PC-9 (cell line): ENCODE measurements around the gene SCP2. TPM values are rescaled to one million over a fixed set of nuclear protein-coding genes. Genes with fewer than 3 reads are reported as not detected.
A peak's percentile ranks its signal among the peaks of the same experiment; 100 is the strongest.

ENCODE experiments used
- Bru-seq: library from RNA; stranded (reverse); fragments of 400-500 nt; gene quantifications from one replicate; lab custom pipeline; 2021; lab: Mats Ljungman, UMichigan
- BruChase-seq, 2 experiments: library from RNA; stranded (reverse); fragments of 400-500 nt; gene quantifications; one replicate each; lab custom pipeline; 2021; lab: Mats Ljungman, UMichigan
- BruUV-seq: library from RNA; stranded (reverse); fragments of 400-500 nt; replicated peaks from 2 replicates; lab custom pipeline; 2021; lab: Mats Ljungman, UMichigan
- CTCF ChIA-PET: fragments of 300-600 bp; sonication (Branson Sonifier 250); formaldehyde crosslinking; loops from one replicate; lab custom pipeline; 2022; ENCODE audit warnings: antibody characterized with exemption; lab: Charles Lee
- POLR2A ChIA-PET: fragments of 300-600 bp; sonication (Branson Sonifier 250); formaldehyde crosslinking; loops from one replicate; lab custom pipeline; 2022; ENCODE audit warnings: antibody characterized with exemption; ENCODE audit not compliant: unreplicated experiment; lab: Charles Lee
- DNase-seq, 2 experiments: peaks; one replicate each; pipeline versions ENCODE4 v3.0.0 to v3.0.0-alpha.2; 2015 to 2022; ENCODE audit warnings: mixed read lengths in 1 of 2
- H2AFZ ChIP-seq: fragments of 200-600 bp; sonication (generic); 2 replicates; pipeline ENCODE4 v1.8.1; 2017; ENCODE audit warnings: antibody characterized with exemption
- H3F3A ChIP-seq: fragments of 200-600 bp; sonication (generic); 2 replicates; pipeline ENCODE4 v1.8.1; 2017; ENCODE audit warnings: antibody characterized with exemption, mild to moderate bottlenecking, low read depth; ENCODE audit not compliant: insufficient read depth
- H3K27ac ChIP-seq: fragments of 200-600 bp; sonication (generic); 2 replicates; pipeline ENCODE4 v1.6.1; 2016; ENCODE audit warnings: mixed run types
- H3K27me3 ChIP-seq: fragments of 200-600 bp; sonication (generic); 2 replicates; pipeline ENCODE4 v1.6.1; 2016; ENCODE audit warnings: low read depth, mixed run types; ENCODE audit not compliant: insufficient read depth
- H3K36me3 ChIP-seq: fragments of 200-600 bp; sonication (generic); 2 replicates; pipeline ENCODE4 v1.6.1; 2016; ENCODE audit warnings: low read depth, mixed run types
- H3K4me1 ChIP-seq: fragments of 200-600 bp; sonication (generic); replicated peaks from 2 replicates; pipeline ENCODE4 v1.6.1; 2016; ENCODE audit warnings: mixed run types; ENCODE audit not compliant: insufficient read depth
- H3K4me2 ChIP-seq: fragments of 200-600 bp; sonication (generic); 2 replicates; pipeline ENCODE4 v1.6.1; 2017; ENCODE audit warnings: mixed run types
- H3K4me3 ChIP-seq: fragments of 200-600 bp; sonication (generic); 2 replicates; pipeline ENCODE4 v1.6.1; 2016; ENCODE audit warnings: mixed run types
- H3K79me2 ChIP-seq: fragments of 200-600 bp; sonication (generic); 2 replicates; pipeline ENCODE4 v1.6.1; 2017; ENCODE audit warnings: low read depth, mixed run types
- H3K9me2 ChIP-seq: fragments of 200-600 bp; sonication (generic); 2 replicates; pipeline ENCODE4 v1.8.1; 2017; ENCODE audit warnings: mild to moderate bottlenecking; ENCODE audit not compliant: insufficient read depth
- H3K9me3 ChIP-seq: fragments of 200-600 bp; sonication (generic); 2 replicates; pipeline ENCODE4 v1.8.1; 2016; ENCODE audit warnings: low read depth; ENCODE audit not compliant: insufficient read depth
- H4K20me1 ChIP-seq: fragments of 200-600 bp; sonication (generic); 2 replicates; pipeline ENCODE4 v1.8.1; 2017; ENCODE audit not compliant: insufficient read depth
- EZH2 ChIP-seq: fragments of 200-600 bp; sonication (generic); IDR thresholded peaks from 2 replicates; pipeline ENCODE4 v1.8.0; 2017; ENCODE audit warnings: antibody characterized with exemption, low read depth
- intact Hi-C: fragments of 100-400 bp; cut with micrococcal nuclease; formaldehyde crosslinking; loops from one replicate; pipeline ENCODE4 v1.10.0; 2022; ENCODE audit not compliant: unreplicated experiment
- long read RNA-seq: library from polyadenylated mRNA; stranded (forward); transcript quantifications from one replicate; pipeline ENCODE4 v2.0.0, GENCODE V29; 2022
- total RNA-seq: library from RNA; stranded (reverse); gene quantifications from 2 replicates; pipeline ENCODE4 v1.2.3, GENCODE V29; 2021
- TF ChIP-seq, protein P1 (sequence below): fragments of 200-600 bp; sonication (generic); conservative IDR thresholded peaks from 2 replicates; pipeline ENCODE4 v1.6.1; 2017; ENCODE audit warnings: mixed run types, antibody characterized with exemption, mild to moderate bottlenecking, moderate library complexity

The SCP2 gene, protein sequence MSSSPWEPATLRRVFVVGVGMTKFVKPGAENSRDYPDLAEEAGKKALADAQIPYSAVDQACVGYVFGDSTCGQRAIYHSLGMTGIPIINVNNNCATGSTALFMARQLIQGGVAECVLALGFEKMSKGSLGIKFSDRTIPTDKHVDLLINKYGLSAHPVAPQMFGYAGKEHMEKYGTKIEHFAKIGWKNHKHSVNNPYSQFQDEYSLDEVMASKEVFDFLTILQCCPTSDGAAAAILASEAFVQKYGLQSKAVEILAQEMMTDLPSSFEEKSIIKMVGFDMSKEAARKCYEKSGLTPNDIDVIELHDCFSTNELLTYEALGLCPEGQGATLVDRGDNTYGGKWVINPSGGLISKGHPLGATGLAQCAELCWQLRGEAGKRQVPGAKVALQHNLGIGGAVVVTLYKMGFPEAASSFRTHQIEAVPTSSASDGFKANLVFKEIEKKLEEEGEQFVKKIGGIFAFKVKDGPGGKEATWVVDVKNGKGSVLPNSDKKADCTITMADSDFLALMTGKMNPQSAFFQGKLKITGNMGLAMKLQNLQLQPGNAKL
- total RNA-seq (87.8 and 95.8 TPM in 2 replicates), Bru-seq, nascent RNA (percentile 63 among the genes with signal in this experiment), BruChase-seq, experiment 1, labeled RNA remaining after a 2-hour chase (percentile 61 among the genes with signal in this experiment), BruChase-seq, experiment 2, labeled RNA remaining after a 6-hour chase (percentile 63 among the genes with signal in this experiment)
- long read RNA-seq, transcript SCP2-203 (16 exons, 2,811 nt): minor isoform, 35 of 315 reads
- long read RNA-seq, transcript SCP2-207 (5 exons, 894 nt): major isoform, 252 of 315 reads
- long read RNA-seq, transcript SCP2-205 (4 exons, 1,298 nt): minor isoform, 6 of 315 reads
- long read RNA-seq, partial matches to known transcripts: 14 of 315 reads
- long read RNA-seq, other reads (novel, unspliced or antisense): 5 of 315 reads

DNA sequence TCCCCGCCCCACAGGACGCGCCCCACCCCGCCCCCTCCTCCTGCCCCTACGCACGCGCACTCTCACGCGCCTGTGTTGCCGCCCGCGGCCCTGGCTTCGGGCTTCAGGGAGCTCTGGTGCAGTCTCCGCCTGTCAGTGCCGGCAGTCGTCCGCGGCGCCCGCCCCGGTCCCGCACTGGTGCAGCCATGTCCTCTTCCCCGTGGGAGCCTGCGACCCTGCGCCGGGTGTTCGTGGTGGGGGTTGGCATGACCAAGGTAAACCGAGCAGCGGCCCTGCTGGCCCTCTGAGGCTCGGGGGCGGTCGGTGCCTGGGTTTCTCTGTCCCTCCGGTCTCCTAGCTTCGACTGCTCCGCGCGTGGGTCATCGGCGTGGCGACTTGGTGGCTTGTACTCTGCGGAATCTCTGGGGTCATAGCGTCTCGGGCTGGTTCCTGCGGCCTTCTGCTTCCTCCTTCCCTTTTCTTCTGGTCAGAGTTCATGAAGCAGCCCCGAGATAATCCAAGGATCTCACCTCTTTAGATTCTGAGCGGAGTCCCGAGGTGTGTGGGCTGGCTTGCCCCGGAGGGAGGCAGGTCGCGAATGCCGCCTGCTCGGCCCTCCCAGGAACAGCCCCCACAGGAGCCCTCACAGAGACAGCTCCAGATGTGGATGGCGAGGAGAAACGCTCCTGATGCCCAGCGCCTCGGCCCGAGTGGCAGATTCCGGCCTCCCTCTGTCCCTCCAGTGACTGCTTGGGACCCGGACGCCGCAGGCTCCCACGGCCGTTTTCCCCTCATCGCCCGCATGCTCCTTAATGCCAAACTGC lies at the start of gene SCP2:
SCP2 (plus strand) TSS at position 65 of the 803 bp plus-strand sequence; CDS start at position 186, 121 bp downstream.
- Histone ChIP-seq H3K27me3 (no peaks in the 10 kb centered on the region), H3K4me3 (peak within 1 kb of the TSS; percentile 97), H2AFZ (peak within 1 kb of the TSS; percentile 94), H3K9me3 (no peaks in the 10 kb centered on the region), H4K20me1 (no peaks in the 10 kb centered on the region), H3K79me2 (no peaks in the 10 kb centered on the region), H3K36me3 (no peaks in the 10 kb centered on the region), H3K9me2 (no peaks in the 10 kb centered on the region), H3K27ac (no peak within 1 kb of the TSS), H3K4me1 (0 out of 2 replicates have a peak, but pooled peaks cover 9% of the 10 kb centered on the region), H3F3A (no peaks in the 10 kb centered on the region), H3K4me2 (peak within 1 kb of the TSS; percentile 95)
- intact Hi-C loops: loop anchor here (10.0 kb wide), 1 partner anchor 117 kb away; no protein-coding TSS in a partner anchor
- ChIA-PET POLR2A (interaction anchor here (0.6 to 0.7 kb wide), 3 partner anchors 17 to 845 kb away, joined by 3 to 9 read pairs (median 6); no protein-coding TSS in a partner anchor), CTCF (interaction anchor here (0.7 kb wide), 1 partner anchor 248 kb away, joined by 10 read pairs; no protein-coding TSS in a partner anchor)
- no peak for TF ChIP-seq EZH2
- TF ChIP-seq, protein P1, sequence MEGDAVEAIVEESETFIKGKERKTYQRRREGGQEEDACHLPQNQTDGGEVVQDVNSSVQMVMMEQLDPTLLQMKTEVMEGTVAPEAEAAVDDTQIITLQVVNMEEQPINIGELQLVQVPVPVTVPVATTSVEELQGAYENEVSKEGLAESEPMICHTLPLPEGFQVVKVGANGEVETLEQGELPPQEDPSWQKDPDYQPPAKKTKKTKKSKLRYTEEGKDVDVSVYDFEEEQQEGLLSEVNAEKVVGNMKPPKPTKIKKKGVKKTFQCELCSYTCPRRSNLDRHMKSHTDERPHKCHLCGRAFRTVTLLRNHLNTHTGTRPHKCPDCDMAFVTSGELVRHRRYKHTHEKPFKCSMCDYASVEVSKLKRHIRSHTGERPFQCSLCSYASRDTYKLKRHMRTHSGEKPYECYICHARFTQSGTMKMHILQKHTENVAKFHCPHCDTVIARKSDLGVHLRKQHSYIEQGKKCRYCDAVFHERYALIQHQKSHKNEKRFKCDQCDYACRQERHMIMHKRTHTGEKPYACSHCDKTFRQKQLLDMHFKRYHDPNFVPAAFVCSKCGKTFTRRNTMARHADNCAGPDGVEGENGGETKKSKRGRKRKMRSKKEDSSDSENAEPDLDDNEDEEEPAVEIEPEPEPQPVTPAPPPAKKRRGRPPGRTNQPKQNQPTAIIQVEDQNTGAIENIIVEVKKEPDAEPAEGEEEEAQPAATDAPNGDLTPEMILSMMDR: no peak
- TSS peak; percentile 42 for BruUV-seq
- peak; percentile 45 to 71 for DNase-seq

DNA sequence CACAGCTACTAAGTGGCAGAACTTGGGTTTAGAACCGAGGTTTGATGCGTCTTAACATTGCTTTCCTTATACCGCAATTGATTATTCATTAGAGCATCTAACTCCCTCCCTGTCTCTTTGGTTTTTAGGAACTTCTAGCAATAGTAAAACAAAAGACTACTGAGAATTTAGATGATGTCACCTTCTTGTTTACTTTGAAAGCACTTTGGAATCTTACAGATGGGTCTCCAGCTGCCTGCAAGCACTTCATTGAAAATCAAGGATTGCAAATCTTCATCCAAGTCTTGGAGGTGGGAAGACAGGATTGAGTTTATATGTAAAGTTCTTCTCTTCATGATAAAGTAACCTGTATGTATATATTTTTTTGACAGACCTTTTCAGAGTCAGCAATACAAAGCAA lies 49.5 kb upstream of the SCP2 start:
- Histone ChIP-seq H3K27me3 (no peaks in the 10 kb centered on the region), H3K4me3 (no peak overlapping the region), H3K27ac (no peak overlapping the region), H3K4me1 (no peaks in the 10 kb centered on the region), H2AFZ (no peak overlapping the region), H3K79me2 (no peaks in the 10 kb centered on the region), H3K36me3 (0 out of 2 replicates have a peak, but pooled peaks cover 3% of the 10 kb centered on the region), H3F3A (no peaks in the 10 kb centered on the region), H4K20me1 (no peaks in the 10 kb centered on the region), H3K4me2 (no peak overlapping the region), H3K9me2 (0 out of 2 replicates have a peak, but pooled peaks cover 3% of the 10 kb centered on the region), H3K9me3 (no peaks in the 10 kb centered on the region)
- ChIA-PET POLR2A (no interaction called here), CTCF (no interaction called here)
- TF ChIP-seq, protein P1: no peak
- no peak for TF ChIP-seq EZH2
- BruUV-seq: no TSS peak
- intact Hi-C loops: no loop called here
- DNase-seq: no peak
